ENCODE results near the gene CFAP61.

The CFAP61 gene

GRCh38 chr20:20409331-20409730, 357.0 kb downstream of the CFAP61 start:
- no peak for DNase-seq
